HG03280 (cell line): ENCODE data around the gene FSTL5.

Experiments used
- ATAC-seq: cut with Tn5 transposase; IDR thresholded peaks from one replicate; pipeline ENCODE4 v1.9.1; 2021; ENCODE audit warnings: mild to moderate bottlenecking, moderate library complexity; ENCODE audit not compliant: unreplicated experiment

The FSTL5 gene

GRCh38 chr4:161949946-161950725 lies 213.7 kb downstream of the FSTL5 start:
- no peak for ATAC-seq

DNA sequence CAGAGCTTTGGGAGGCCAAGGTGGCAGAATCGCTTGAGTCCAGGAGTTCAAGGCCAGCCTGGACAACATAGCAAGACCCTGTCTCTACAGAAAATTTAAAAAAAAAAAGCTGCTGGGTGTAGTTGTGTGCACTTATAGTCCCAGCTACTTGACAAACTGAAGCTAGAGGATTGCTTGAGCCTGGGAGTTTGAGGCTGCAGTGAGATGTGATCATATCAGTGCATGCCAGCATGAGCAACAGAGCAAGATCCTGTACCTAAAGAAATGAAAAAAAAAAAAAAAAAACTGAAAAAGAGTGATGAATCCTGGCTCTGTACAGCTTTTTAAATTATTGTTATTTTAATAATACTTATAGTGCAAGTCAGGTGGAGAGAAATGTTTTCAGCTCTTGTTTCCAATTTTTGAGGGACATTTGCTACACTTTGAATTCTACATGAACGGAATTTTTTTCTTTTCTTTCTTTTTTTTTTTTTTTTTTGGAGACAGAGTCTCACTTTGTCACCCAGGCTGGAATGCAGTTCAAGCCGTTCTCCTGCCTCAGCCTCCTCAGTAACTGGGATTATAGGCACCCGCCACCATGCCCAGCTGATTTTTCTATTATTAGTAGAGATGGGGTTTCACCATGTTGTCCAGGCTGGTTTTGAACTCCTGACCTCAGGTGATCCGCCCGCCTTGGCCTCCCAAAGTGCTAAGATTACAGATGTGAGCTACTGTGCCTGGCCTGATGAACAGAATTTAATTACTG lies 215.6 kb downstream of the FSTL5 start:
- no peak for ATAC-seq

GRCh38 chr4:161937596-161937995 lies 226.2 kb downstream of the FSTL5 start:
- no peak for ATAC-seq

GRCh38 chr4:161936625-161937550 lies 226.9 kb downstream of the FSTL5 start:
- no peak for ATAC-seq

DNA sequence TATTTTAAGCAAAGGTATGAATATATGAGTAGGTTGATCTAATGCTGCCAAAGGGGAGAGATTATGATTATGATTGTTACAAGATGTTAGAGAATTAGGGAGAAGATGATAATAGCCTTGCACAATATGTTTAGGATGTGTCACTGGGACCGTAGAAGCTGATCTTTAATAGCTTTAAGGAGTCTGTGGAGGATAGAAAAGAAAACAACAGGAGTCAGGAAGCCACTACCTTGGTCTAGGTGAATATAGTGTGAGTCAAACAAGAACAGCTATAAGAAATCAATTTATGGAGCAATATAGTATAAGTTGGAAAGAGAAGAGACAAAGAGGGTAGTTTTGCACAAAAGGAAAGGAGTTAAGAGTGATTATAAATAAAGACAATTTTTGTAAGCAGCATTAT lies 232.7 kb downstream of the FSTL5 start:
- no peak for ATAC-seq

DNA sequence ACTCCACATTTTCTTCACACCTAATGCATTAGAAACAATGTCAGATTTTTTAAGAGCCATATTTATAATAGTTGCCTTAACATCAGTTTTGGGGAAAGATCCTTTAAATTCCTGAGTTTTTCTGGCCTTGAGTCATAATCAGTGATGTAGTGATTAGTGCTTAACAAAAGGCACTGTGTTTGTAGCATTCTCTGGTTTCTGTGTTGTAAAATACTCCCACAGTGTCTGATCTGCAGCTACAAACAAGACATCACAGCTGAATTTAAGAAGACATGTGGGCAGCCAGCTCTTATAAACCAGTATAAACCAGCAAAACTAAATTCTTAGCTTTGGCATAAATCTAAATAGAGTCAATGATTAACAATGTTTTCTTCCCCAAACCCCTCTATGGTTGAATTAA lies 233.8 kb downstream of the FSTL5 start:
- ATAC-seq, result no peak

DNA sequence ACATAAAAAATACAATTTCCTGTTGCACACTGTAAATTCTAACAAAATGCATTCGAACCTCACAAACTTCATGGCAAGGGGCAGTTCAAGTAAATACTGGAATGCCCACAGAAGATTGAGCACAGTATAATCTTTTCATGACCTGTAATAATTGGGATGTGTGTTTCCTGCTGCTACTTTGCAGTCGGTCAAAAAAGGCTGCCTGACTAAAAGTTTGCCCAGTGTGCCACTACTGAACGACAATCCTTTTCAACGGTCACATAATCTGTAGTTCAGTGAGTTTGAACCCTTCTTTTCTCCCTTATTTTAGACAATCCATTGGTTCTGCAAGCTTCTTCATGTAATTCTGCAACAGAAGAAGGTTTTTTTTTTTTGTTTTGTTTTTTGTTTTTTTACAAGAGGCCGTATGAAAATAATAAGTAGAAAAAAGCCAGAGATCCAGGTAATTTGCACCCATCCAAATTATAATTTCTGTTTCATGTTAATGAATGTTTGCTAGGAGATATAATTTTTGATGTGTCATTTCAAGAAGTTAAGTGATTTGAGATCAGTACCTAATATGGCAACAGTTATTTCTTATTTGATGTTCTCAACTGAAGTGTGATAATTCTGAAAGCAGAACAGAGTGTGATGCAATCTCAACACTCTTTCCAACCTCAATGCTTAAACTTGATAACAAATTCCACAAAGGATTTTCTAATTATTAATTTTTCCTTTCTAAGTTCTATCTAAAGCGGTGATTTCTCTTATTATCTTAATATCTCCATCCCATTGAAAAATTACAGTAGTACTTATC lies 237.6 kb downstream of the FSTL5 start:
- no peak for ATAC-seq

- no peak for ATAC-seq
These were observed 243.3 kb downstream of the FSTL5 start for GRCh38 chr4:161920304-161921052.

GRCh38 chr4:161919442-161920220 lies 244.2 kb downstream of the FSTL5 start:
- no peak for ATAC-seq

DNA sequence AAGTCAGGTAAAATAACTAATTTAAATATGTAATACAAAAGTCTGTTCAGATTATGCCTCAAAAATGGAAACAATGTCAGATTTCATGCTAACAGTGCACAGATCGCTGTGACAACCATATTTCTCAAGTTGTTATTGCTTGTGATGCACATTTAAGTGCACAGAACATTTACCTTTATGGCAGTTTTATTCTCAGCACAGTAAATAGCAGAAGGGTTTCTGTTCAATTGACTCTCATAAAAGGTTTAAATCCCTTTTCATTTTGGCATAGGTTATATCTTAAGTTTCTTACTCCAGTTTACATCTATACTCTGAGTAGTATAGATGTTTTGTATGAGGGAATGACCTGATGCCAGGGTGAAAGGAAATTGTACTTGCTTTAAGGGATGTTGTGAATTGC lies 247.8 kb downstream of the FSTL5 start:
- ATAC-seq, result no peak

DNA sequence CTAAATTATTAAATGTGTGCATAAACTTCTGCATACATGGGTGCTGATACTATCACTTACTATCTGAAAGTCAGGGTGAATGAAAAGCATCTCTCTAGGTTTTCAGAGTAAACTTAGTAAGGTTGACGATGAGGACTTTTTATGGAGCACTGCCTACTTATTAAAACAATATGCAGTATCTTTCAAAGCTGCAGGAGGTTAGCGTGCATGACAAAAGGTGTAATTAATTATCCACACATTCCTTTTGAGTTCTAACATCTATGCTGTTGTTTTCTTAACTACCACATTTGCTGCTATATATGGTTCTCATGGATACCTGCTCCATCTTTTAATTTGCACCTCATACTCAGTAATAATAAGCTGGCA lies 256.2 kb downstream of the FSTL5 start:
- ATAC-seq, result no peak

DNA sequence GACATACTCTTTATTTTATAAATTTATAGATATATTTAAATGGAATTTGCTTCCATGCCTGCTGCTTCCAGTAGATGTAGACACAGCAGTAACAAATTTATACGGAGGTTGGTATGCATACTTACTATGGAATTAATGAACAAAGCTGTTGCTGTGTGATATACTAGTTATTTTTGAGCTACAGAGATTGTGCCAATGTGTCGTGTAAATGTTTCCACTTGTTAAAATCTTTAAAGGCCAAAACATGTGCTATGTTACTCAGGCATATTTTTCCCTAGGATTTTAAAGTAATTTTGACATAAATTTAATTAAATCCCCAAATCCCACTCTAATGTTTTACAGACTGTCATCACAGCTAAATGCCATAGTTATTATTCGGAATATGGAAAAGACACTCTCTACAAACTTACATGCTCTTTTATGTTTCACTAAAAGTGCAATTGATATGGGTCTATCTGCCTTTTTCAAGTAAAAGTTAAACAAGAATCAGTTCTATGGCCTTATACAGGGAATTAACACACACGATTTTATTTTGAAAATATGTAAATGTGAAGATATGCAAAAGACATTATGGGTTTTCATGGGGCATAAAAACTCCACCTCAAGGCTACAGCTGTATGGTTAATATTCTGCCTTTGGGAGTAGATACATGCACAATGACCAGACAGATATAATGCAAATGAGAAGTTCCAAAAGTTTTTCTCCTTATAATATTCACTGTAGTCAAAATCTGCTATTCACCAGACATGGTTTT lies 256.8 kb downstream of the FSTL5 start:
- no peak for ATAC-seq

GRCh38 chr4:161900110-161900509 lies 263.7 kb downstream of the FSTL5 start:
- ATAC-seq, result no peak

DNA sequence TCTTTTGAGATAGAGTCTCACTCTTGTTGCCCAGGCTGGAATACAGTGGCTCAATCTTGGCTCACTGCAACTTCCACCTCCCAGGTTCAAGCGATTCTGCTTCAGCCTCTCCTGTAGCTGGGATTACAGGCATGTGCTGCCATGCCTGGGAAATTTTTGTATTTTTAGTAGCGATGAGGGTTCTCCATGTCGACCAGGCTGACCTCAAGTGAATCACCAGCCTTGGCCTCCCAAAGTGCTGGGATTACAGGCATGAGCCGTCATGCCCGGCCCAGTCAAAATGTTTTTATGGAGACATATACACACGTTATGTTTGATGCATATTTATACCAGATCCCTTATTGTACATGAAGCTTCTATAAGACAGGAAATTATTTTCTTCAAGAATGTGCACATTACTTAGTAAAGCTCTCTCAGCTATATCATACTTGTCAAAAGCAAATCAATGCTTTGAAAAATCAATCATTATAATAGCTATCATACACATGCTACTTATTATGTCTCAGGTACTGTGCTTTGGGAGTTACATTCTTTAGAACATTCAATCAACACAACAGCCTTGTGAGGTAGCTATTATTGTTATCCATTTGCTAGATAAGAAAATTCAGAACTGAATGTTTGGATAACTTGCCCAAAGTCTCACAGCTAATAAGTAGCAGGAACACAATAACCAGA lies 269.2 kb downstream of the FSTL5 start:
- no peak for ATAC-seq

DNA sequence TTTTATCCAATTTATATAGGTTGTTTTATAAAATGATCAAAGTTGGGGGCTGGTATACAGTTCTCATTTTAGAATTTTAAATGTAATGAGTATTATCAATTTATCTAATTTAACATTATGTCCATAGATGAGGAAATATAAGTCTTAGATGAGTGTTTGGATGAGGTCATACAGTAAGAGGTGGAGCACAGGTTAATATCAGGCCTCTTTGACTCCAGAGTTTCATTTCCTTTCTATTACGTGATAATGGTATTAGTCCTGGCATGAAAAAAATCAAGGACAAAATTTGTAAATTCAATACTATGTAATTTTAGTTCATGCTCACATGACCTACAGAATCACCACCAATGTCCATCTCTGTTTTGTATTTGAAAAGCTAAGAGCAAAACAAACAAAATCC lies 269.8 kb downstream of the FSTL5 start:
- no peak for ATAC-seq

DNA sequence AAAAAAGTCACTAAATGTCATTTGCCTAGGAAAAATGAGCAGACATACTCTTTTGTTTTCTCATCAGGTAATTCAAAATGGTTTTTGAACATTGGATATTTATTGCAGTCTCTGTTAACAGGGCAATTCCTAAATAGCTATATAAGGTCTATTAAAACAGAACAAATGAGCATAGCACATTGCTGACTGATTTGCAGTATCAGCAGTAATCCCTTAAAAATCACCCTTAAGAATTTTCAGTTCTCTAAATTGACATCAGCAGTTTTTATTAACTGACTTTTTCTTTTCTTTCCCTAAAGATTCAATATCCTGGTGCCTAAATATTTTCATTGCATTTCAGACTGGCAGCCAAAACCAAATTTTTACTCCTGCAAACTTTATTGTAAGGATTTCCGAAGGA lies 270.2 kb downstream of the FSTL5 start:
- ATAC-seq, result no peak

- no peak for ATAC-seq
These were observed 270.8 kb downstream of the FSTL5 start for GRCh38 chr4:161892951-161893350.

DNA sequence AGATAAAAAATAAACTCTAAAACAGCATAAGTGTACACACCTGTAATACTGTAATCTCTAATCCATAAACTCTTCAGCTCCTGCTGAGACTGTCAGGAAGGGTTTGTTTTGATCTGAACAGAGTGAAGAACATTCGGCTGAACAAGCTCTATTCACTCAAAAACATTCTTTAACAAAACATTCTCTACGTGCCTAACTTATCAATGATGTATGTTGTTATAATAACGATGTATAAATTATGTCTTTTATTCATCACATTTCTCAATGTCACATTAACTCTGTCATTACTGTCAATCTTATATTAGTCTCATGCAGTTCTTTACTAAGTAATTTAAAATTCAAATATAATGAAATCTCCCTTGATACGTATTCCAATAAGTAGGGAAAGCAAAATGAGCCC lies 280.6 kb downstream of the FSTL5 start:
- ATAC-seq, result no peak
